GM12873 (cell line): ENCODE results near the gene ARSK.

Source experiments
- TF ChIP-seq, protein P1 (sequence below): IDR thresholded peaks from 2 replicates; pipeline ENCODE4 v1.5.1; 2012; ENCODE audit warnings: low read depth, mild to moderate bottlenecking, moderate library complexity, low read length, control low read depth; ENCODE audit not compliant: insufficient read depth; ENCODE audit errors: missing control alignments

The ARSK gene, protein sequence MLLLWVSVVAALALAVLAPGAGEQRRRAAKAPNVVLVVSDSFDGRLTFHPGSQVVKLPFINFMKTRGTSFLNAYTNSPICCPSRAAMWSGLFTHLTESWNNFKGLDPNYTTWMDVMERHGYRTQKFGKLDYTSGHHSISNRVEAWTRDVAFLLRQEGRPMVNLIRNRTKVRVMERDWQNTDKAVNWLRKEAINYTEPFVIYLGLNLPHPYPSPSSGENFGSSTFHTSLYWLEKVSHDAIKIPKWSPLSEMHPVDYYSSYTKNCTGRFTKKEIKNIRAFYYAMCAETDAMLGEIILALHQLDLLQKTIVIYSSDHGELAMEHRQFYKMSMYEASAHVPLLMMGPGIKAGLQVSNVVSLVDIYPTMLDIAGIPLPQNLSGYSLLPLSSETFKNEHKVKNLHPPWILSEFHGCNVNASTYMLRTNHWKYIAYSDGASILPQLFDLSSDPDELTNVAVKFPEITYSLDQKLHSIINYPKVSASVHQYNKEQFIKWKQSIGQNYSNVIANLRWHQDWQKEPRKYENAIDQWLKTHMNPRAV

DNA sequence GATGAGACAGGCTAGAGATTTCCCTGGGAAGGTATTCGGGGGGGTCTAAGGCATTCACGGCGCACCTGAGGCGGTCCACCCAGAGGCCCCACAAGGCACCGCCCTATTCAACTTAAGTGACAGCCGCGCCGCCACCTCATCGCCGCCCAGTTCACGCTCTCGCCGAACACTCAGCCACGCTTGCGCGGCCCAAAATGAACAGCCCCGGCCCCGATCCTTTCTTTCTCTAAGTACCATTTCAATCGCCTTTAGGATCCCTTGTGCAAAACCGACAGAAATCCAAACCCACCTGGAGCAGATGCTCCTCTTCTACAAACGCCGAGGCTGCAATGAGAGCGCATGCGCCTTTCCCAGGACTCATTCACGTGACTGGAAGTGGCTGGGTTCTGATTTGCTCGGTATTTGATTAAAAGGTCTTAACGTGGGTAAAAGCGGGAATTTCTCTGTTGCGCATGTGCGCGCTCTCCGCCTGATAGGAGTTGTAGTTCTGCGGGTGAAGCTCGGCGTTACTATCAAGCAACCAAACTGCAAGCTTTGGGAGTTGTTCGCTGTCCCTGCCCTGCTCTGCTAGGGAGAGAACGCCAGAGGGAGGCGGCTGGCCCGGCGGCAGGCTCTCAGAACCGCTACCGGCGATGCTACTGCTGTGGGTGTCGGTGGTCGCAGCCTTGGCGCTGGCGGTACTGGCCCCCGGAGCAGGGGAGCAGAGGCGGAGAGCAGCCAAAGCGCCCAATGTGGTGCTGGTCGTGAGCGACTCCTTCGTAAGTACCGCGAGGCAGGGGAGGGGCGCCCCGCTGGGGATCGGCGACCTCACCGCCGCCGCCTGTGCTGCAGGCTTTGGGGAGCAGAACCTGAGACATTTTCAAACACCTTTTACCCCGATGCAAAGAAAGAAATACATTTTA, at the start of gene ARSK, which contains the start of gene SKIC3:
TSS of gene ARSK (plus strand) at position 455 of the 902 bp plus-strand sequence. CDS start at position 633, 178 bp downstream.
TSS of gene SKIC3 (minus strand) at position 331 of the 902 bp plus-strand sequence. CDS start 7,827 bp downstream, outside the sequence.
- TF ChIP-seq, protein P1, sequence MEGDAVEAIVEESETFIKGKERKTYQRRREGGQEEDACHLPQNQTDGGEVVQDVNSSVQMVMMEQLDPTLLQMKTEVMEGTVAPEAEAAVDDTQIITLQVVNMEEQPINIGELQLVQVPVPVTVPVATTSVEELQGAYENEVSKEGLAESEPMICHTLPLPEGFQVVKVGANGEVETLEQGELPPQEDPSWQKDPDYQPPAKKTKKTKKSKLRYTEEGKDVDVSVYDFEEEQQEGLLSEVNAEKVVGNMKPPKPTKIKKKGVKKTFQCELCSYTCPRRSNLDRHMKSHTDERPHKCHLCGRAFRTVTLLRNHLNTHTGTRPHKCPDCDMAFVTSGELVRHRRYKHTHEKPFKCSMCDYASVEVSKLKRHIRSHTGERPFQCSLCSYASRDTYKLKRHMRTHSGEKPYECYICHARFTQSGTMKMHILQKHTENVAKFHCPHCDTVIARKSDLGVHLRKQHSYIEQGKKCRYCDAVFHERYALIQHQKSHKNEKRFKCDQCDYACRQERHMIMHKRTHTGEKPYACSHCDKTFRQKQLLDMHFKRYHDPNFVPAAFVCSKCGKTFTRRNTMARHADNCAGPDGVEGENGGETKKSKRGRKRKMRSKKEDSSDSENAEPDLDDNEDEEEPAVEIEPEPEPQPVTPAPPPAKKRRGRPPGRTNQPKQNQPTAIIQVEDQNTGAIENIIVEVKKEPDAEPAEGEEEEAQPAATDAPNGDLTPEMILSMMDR = peak; percentile 29

DNA sequence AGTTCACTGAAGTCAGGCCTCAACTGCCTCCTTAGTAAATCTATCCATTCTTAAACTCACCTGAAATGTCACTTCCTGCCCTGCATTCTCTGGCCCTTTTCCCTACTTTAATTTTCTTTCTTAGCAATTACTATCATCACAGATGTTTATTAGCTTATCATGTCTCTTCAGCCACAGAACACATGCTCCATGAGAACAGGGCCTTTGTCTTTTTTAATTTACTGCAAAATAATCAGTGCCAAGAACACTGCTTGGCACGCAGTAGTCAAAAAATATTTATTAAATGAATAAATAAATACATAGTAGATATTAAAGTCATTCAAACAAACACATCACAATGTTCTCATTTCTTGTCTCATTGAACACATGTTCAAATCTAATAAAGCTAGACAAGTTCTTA, 46.4 kb upstream of the ARSK start:
- TF ChIP-seq, protein P1 = no peak

DNA sequence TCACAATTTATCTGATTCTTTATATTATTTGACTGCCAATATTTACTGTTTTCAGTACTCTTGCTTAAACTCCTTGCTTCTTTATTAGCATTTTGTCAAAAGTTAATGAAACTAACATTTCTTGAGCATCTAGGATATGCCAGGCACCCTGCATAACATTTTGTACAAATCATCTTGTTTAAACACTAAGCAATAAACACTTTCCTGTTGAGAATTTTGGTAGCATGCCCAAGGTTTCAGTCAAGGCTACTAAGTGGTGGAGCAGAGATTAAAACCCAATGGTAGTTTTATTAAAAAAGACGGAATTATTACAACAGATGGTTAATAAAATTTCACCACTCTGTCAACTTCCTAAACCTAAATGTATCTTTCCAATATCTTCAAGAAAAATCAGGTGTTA, 43.3 kb upstream of the ARSK start:
- TF ChIP-seq, protein P1 = no peak

DNA sequence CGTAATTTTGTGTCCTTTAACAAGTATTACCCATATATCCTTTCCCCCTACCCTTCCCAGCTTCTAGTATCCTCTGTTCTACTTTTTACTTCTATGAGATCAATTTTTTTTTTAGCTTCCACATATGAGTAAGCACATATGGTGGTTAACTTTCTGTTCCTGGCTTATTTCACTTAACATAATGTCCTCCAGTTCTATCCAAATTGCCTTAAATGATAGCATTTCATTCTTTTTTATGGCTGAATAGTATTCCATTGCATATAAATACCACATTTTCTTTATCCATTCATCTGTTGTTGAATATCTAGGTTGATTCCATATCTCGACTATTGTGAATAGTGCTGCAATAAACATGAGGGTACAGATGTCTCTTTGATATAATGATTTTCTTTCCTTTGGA, 36.5 kb upstream of the ARSK start:
- TF ChIP-seq, protein P1 = no peak

DNA sequence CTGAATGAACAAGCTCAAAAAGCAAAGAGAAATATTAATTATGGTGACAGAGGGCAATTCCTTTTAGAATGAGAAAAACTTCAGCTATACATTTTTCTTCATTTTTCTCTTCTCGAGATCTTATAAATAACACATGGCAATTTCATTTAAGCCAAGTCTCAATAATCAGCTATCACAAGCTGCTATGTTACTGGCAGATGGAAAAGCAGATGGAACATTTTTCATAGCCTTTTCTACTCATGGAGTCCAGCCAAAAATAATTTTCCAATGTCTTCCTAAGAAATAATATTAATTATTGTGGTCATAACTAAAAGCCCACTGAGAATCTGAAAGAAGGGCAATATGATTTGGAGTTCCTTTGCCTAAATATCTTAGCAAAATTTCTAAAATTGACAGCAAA, 35.8 kb upstream of the ARSK start:
- TF ChIP-seq, protein P1 = no peak

DNA sequence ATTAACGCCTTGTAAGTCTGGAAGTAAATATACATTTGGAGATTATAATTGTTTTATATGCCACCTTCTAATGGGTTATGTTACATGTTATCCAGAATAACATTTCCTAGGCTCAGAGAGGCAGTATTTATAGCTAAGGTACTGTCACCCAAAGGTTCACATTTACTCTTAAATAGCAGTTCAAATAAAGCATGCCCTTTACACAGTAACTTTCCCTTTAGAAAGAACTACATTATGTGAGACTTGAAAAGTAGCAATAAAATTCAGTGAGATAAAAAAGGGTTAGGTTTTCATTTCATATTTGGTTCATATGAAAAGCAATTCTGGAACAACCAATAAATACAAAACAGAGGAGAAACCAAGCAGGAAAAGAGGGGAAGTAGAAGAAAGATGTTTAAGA, 35.2 kb upstream of the ARSK start:
- TF ChIP-seq, protein P1 = no peak

DNA sequence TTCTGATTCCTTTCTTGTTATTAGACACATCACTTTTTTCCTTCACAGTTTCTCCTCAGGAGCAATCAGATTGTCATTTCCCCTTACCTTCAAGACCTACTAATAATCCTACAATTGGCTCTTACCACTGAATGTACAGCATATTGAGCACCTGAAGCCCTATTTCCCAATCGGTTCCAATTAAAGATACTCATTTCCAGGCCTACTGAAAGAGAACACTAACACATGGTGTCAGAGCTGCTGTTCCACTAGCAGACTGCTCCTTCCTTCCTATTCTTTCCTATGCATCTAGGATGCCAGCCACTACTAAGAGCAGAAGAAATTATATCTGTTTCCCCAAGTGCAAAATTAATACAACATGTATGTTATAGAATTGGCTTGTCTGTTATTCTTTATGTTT, 34.7 kb upstream of the ARSK start:
- TF ChIP-seq, protein P1 = no peak
